GM12874 (cell line): ENCODE measurements around the gene CTNNA1.

Experiments used
- CTCF ChIP-seq: IDR thresholded peaks from 2 replicates; pipeline ENCODE4 v1.5.1; 2011; ENCODE audit warnings: low read depth, mild to moderate bottlenecking, control low read depth, low read length, moderate library complexity; ENCODE audit not compliant: insufficient read depth

Gene CTNNA1

GRCh38 chr5:138711811-138712210 lies 41.4 kb upstream of the CTNNA1 start:
- TF ChIP-seq CTCF = no peak

GRCh38 chr5:138712324-138712723 lies 40.9 kb upstream of the CTNNA1 start:
- TF ChIP-seq CTCF = no peak

GRCh38 chr5:138712791-138713190 lies 40.4 kb upstream of the CTNNA1 start:
- TF ChIP-seq CTCF = no peak

GRCh38 chr5:138713247-138713646 lies 40.0 kb upstream of the CTNNA1 start:
- TF ChIP-seq CTCF = no peak

- TF ChIP-seq CTCF = no peak
Observed at GRCh38 chr5:138714694-138715093, 38.5 kb upstream of the CTNNA1 start.

GRCh38 chr5:138716456-138716924 lies 36.7 kb upstream of the CTNNA1 start:
- TF ChIP-seq CTCF = no peak

- no peak for TF ChIP-seq CTCF
Observed at GRCh38 chr5:138717399-138717798, 35.8 kb upstream of the CTNNA1 start.

- TF ChIP-seq CTCF = no peak
Observed at GRCh38 chr5:138719811-138720210, 33.4 kb upstream of the CTNNA1 start.
